GM12878 (cell line): ENCODE measurements around the gene OPRL1. TPM values are rescaled to one million over a fixed set of nuclear protein-coding genes. Genes with fewer than 3 reads are reported as not detected.
A peak's percentile ranks its signal among the peaks of the same experiment; 100 is the strongest.

Experiments
- BHLHE40 ChIP-seq, 2 experiments: fragments of 450-650 bp in 1 of 2; IDR thresholded peaks; 2 replicates each; pipeline ENCODE4 v1.6.1; 2011 to 2017; ENCODE audit warnings: low read depth in 2 of 2, borderline replicate concordance in 1 of 2, improper control_type of control experiment in 1 of 2, low read length in 1 of 2, mild to moderate bottlenecking in 1 of 2
- CHD2 ChIP-seq: IDR thresholded peaks from 2 replicates; pipeline ENCODE4 v1.6.1; 2011; ENCODE audit warnings: low read depth, low read length, improper control_type of control experiment, borderline replicate concordance
- EED ChIP-seq: sonication (generic); IDR thresholded peaks from 2 replicates; pipeline ENCODE4 v1.6.1; 2016; ENCODE audit warnings: antibody characterized with exemption, low read depth
- EP300 ChIP-seq, 2 experiments: fragments of 150-350 bp in 1 of 2; IDR thresholded peaks; 2 replicates each; pipeline ENCODE4 v1.6.1; 2011 to 2012; ENCODE audit warnings: low read depth in 2 of 2, low read length in 2 of 2, borderline replicate concordance in 1 of 2, improper control_type of control experiment in 1 of 2, inconsistent platforms in 1 of 2; ENCODE audit not compliant: control insufficient read depth in 1 of 2
- ETV6 ChIP-seq, 2 experiments: fragments of 450-650 bp in 1 of 2; IDR thresholded peaks in 1 of 2; conservative IDR thresholded peaks in 1 of 2; 2 replicates each; pipeline ENCODE4 v1.6.1; 2014; ENCODE audit warnings: antibody characterized with exemption in 1 of 2, borderline replicate concordance in 1 of 2, low read depth in 1 of 2, mild to moderate bottlenecking in 1 of 2, moderate library complexity in 1 of 2
- GABPA ChIP-seq: IDR thresholded peaks from 2 replicates; pipeline ENCODE4 v1.6.1; 2014; ENCODE audit warnings: antibody characterized with exemption, low read depth, mild to moderate bottlenecking, inconsistent platforms
- KDM1A ChIP-seq: fragments of 200-600 bp; sonication (generic); IDR thresholded peaks from 2 replicates; pipeline ENCODE4 v1.6.1; 2016; ENCODE audit warnings: borderline replicate concordance
- MXI1 ChIP-seq: fragments of 150-350 bp; IDR thresholded peaks from 2 replicates; pipeline ENCODE4 v1.6.1; 2011; ENCODE audit warnings: low read depth, mild to moderate bottlenecking, inconsistent platforms, low read length, improper control_type of control experiment
- MYB ChIP-seq: fragments of 150-350 bp; IDR thresholded peaks from 2 replicates; pipeline ENCODE4 v1.6.1; 2014; ENCODE audit warnings: mild to moderate bottlenecking, low read depth, low read length, borderline replicate concordance
- NR2C2 ChIP-seq: IDR thresholded peaks from 2 replicates; pipeline ENCODE4 v1.6.1; 2011; ENCODE audit warnings: borderline replicate concordance, low read depth; ENCODE audit not compliant: control insufficient read depth, insufficient read length
- POU2F2 ChIP-seq: IDR thresholded peaks from 3 replicates; pipeline ENCODE4 v1.6.1; 2011; ENCODE audit warnings: low read depth, mild to moderate bottlenecking, low read length, borderline replicate concordance
- RUNX3 ChIP-seq: IDR thresholded peaks from 2 replicates; pipeline ENCODE4 v1.6.1; 2012; ENCODE audit warnings: low read length, inconsistent platforms
- SUPT20H ChIP-seq: IDR thresholded peaks from 2 replicates; pipeline ENCODE4 v1.6.1; 2011; ENCODE audit warnings: low read depth, mild to moderate bottlenecking, low read length, moderate library complexity, borderline replicate concordance; ENCODE audit not compliant: control insufficient read depth
- TCF3 ChIP-seq: IDR thresholded peaks from 2 replicates; pipeline ENCODE4 v1.6.1; 2012; ENCODE audit warnings: low read depth, mild to moderate bottlenecking, low read length, borderline replicate concordance; ENCODE audit not compliant: insufficient read depth
- ZNF207 ChIP-seq: fragments of 450-650 bp; IDR thresholded peaks from 2 replicates; pipeline ENCODE4 v1.6.1; 2014; ENCODE audit warnings: antibody characterized with exemption, mild to moderate bottlenecking, borderline replicate concordance
- polyA plus RNA-seq, 11 experiments: library from polyadenylated mRNA; depleted of rRNA in 4 of 11; unstranded in 6 of 11; stranded (reverse) in 5 of 11; fragments of >200 nt; fragmentation: Nextera tagmentation in 4 of 11; fragmentation: Illumina TruSeq in 1 of 11; extraction: Ambion mirVana in 4 of 11; extraction: Trizol in 1 of 11; gene quantifications; 1 replicate in 1 of 11; 2 replicates in 10 of 11; pipeline versions ENCODE4 v1.2.1 to v1.2.3, GENCODE V29; 2011 to 2016; ENCODE audit warnings: inconsistent platforms in 2 of 11, missing spikeins in 2 of 11, low read depth in 1 of 11
- total RNA-seq, 4 experiments: library from RNA; depleted of rRNA in 3 of 4; stranded (reverse); fragments of >200 nt in 3 of 4; fragmentation: Illumina TruSeq in 1 of 4; extraction: Trizol in 1 of 4; gene quantifications; 2 replicates each; pipeline versions ENCODE4 v1.2.1 to v1.2.3, GENCODE V29; 2013 to 2021
- TF ChIP-seq, protein P1 (sequence below): fragments of 450-650 bp; IDR thresholded peaks from 2 replicates; pipeline ENCODE4 v1.6.1; 2016; ENCODE audit warnings: mild to moderate bottlenecking

OPRL1 gene
- total and polyA plus RNA-seq, 10 of the 15 experiments (the other 5 are each of a cell fraction or from before 2014, with no cell fraction given) = 0.04 to 0.41 (median 0.24) TPM; not detected in 1

DNA sequence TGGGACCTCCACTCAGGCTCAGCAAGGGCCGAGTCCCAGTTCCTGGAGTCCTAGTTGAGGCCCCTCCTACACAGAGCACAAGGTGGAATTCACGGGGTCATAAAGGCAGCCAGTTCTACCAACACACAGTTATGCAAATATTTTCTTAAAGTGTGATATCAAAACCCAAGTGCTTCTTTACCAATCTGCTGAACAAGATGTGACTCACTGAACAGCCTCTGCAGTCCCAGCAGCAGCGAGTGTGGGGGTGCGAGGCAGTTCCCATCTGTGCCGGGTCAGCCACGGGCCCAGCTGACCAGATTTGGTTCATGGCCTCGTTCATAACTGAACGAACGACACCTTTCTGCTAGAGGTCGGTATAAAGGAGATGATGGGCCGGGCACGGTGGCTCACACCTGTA is 21.3 kb upstream of the OPRL1 start (continued):
- TF ChIP-seq, protein P1, sequence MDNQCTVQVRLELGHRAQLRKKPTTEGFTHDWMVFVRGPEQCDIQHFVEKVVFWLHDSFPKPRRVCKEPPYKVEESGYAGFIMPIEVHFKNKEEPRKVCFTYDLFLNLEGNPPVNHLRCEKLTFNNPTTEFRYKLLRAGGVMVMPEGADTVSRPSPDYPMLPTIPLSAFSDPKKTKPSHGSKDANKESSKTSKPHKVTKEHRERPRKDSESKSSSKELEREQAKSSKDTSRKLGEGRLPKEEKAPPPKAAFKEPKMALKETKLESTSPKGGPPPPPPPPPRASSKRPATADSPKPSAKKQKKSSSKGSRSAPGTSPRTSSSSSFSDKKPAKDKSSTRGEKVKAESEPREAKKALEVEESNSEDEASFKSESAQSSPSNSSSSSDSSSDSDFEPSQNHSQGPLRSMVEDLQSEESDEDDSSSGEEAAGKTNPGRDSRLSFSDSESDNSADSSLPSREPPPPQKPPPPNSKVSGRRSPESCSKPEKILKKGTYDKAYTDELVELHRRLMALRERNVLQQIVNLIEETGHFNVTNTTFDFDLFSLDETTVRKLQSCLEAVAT = peak; percentile 20; the same call in 1 of the 2 replicates
- TF ChIP-seq EP300 (IDR thresholded peaks at IDR 0.05; ENCODE audit: borderline replicate concordance in 1 of 2, control insufficient read depth in 1 of 2, low read depth in 2 of 2, low read length in 2 of 2) = no peak
- no peak for TF ChIP-seq KDM1A
- TF ChIP-seq GABPA = no peak
- no peak for TF ChIP-seq NR2C2
- TF ChIP-seq BHLHE40 (IDR thresholded peaks at IDR 0.05; ENCODE audit: borderline replicate concordance in 1 of 2, low read depth in 2 of 2, low read length in 1 of 2) = peak; percentile 26 to 37; a peak in 1 of 4 replicates
- no peak for TF ChIP-seq TCF3
- TF ChIP-seq RUNX3 = no peak
- no peak for TF ChIP-seq EED
- TF ChIP-seq SUPT20H = no peak
- no peak for TF ChIP-seq ZNF207
- TF ChIP-seq POU2F2 = peak; percentile 96; the same call in 2 of the 3 replicates
- no peak for TF ChIP-seq MXI1
- TF ChIP-seq CHD2 = peak; percentile 24; the same call in 1 of the 2 replicates
- no peak for TF ChIP-seq MYB
- TF ChIP-seq ETV6 (conservative IDR thresholded peaks at IDR 0.05 in 1 of 2, IDR thresholded peaks at IDR 0.05 in 1 of 2; ENCODE audit: borderline replicate concordance in 1 of 2, low read depth in 1 of 2) = no peak
- TF ChIP-seq, all 136 proteins: peak for 8
